Adrenal gland (tissue), 5 donors: ENCODE measurements around the gene GPRIN2.
"Not testable (repeated sequence)": the region's sequence is repeated elsewhere in the genome, so short reads cannot be mapped to it uniquely, and the experiment has no call there.

Source experiments
- POLR2A ChIP-seq, 2 donors: fragments of 450-650 bp; IDR thresholded peaks; one replicate each; pipeline ENCODE4 v1.6.1; 2017; ENCODE audit warnings: antibody characterized with exemption in 2 of 2, mild to moderate bottlenecking in 2 of 2, moderate library complexity in 1 of 2
- TF ChIP-seq, protein P1 (sequence below), 6 experiments: fragments of 450-650 bp in 4 of 6; fragments of 200-600 bp in 2 of 6; sonication (generic) in 1 of 6; IDR thresholded peaks; 1 replicate in 5 of 6; 2 replicates in 1 of 6; pipeline versions ENCODE4 v1.5.1 to v1.8.0; 2016 to 2021; ENCODE audit warnings: antibody characterized with exemption in 6 of 6, mild to moderate bottlenecking in 2 of 6, moderate library complexity in 1 of 6
- donor health status: DM: no; HTN: no; CAD: no.

DNA sequence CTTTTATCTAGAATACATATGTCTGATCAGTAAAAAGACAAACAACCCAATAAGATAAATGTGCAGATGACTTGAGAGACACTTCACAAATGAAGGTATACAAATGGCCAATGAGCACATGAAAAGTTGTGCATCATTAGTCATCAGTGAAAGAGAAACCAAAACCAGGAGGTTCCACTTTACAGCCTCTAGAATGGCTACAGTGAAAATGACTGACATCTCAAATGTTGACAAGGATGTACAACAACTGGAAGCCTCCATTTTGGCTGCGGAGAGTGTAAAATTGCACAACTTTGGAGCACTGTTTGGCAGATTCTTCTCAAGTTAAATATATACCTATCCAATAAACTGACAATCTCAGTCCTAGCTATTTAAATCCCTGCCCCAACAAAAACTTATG lies 44.1 kb upstream of the GPRIN2 start:
- TF ChIP-seq, protein P1, sequence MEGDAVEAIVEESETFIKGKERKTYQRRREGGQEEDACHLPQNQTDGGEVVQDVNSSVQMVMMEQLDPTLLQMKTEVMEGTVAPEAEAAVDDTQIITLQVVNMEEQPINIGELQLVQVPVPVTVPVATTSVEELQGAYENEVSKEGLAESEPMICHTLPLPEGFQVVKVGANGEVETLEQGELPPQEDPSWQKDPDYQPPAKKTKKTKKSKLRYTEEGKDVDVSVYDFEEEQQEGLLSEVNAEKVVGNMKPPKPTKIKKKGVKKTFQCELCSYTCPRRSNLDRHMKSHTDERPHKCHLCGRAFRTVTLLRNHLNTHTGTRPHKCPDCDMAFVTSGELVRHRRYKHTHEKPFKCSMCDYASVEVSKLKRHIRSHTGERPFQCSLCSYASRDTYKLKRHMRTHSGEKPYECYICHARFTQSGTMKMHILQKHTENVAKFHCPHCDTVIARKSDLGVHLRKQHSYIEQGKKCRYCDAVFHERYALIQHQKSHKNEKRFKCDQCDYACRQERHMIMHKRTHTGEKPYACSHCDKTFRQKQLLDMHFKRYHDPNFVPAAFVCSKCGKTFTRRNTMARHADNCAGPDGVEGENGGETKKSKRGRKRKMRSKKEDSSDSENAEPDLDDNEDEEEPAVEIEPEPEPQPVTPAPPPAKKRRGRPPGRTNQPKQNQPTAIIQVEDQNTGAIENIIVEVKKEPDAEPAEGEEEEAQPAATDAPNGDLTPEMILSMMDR (IDR thresholded peaks at IDR 0.05) = not testable (repeated sequence)
- TF ChIP-seq POLR2A (IDR thresholded peaks at IDR 0.05) = not testable (repeated sequence)
